LoVo (cell line): Measurements from ENCODE around the gene FGF5.
"Not testable (repeated sequence)": the region's sequence is repeated elsewhere in the genome, so short reads cannot be mapped to it uniquely, and the experiment has no call there.

Source experiments
- DNase-seq: peaks from one replicate; pipeline ENCODE4 v3.0.0-alpha.2; 2016; ENCODE audit warnings: low spot score

Gene FGF5

DNA sequence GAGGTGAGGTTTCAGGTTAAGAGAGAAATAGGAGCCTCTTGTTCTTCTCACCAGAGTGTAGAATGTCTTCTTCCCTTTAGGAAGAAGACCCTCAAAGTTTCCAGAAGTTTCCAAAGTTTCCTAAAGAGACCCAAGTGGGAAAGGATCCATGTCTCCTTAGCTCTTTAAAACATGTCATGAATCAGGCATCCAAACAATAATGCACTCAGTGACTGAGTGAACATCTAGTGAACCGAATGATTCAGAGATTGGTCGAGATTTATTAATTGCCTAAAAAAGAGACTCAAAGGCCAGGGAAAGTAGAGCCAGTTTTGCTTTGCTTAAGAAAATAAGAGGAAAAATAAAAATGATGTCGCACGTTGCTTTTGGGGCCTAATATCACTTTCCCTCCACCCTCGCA lies 29.4 kb downstream of the FGF5 start:
- DNase-seq: no peak

DNA sequence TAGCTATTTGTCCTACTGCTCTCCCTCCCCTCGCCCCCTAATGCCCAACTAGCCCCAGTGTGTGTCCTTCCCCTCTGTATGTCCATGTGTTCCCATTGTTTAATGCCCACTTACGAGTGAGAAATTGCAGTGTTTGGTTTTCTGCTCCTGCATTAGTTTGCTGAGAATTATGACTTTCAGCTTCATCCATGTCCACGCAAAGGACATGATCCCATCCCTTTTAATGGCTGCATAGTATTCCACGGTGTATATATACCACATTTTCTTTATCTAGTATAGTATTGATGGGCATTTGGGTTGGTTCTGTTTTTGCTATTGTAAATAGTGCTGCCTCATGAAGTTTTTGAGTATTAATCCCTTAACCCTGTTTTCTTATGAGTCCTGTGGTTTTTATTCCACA lies 35.4 kb downstream of the FGF5 start:
- DNase-seq: no peak

DNA sequence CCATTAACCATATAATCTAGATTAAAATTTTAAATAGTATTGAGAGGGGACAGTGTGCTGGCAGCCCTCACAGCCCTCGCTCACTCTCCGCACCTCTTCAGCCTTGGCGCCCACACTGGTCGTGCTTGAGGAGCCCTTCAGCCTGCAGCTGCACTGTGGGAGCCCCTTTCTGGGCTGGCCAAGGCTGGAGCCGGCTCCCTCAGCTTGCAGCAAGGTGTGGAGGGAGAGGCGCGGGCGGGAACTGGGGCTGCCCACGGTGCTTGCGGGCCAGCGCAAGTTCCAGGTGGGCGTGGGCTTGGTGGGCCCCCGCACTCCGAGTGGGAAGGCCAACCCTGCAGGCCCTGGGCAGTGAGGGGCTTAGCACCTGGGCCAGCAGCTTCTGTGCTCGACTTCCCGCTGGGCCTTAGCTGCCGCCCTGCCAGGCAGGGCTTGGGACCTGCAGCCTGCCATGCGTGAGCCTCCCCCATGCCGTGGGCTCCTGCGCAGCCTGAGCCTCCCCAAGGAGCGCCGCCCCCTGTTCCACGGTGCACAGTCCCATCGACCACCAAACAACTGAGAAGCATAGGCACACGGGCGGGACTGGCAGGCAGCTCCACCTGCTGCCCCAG lies 36.3 kb downstream of the FGF5 start:
- DNase-seq: no peak

DNA sequence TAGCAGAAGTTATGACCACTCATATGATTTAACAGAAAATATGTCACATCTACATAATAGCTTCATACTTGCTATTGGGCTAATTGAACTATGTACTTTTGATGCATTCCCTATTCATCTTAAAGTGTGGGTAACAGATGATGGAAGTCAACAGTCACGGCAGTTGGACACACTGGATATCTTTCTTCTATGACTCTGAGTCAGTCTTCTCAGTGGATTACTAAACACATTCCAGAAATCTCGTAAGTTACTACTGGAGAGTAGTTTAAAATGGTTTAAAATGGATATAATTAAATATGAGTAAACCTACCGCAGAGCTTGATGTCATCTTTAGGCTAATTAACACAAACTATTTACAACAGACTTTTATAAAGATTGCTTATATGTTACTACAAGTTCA lies 39.0 kb downstream of the FGF5 start:
- DNase-seq: no peak

DNA sequence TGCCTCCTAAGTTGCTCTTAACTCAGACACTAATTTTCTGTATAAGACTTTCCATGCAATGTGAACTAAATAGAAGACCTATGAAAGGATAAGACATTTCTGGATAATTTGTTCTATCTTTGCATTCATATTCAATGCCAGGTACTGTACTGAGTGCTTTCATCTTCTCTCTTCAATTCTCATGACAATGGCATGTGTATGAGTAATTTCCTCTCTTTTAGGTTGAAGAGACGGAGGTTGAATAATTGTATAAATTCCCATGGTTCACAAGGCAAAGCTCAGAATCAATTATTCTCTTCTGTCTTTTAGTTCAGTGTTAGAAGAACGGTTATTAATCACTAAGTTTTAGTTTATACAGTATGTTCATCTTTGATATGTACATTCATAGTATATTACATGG lies 39.8 kb downstream of the FGF5 start:
- DNase-seq: no peak

DNA sequence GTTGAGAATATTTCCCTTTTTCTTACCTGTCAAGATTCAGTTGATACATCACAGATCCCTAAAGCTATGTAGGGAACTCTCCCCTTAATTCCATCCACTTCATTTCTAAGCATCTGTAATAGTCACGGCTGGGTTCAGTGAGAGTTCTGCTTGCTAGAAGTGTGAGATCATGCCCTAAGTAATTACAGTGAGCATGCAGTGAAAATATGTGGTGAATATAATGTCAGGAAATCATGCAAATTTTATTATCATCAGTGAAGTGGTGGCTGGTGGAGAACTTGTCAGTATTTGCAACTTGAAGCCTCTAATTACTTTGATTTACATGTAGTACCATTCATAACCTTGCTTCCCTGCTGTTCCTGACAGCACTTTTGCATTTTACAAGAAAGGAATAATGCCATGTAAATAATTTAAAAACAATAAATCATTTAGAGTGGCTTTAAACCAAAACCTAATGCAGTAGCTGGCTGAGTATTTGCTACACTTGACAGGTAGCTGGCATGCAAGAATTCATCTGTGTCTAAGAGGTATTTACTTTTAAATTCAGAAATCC lies 40.8 kb downstream of the FGF5 start:
- no peak for DNase-seq

DNA sequence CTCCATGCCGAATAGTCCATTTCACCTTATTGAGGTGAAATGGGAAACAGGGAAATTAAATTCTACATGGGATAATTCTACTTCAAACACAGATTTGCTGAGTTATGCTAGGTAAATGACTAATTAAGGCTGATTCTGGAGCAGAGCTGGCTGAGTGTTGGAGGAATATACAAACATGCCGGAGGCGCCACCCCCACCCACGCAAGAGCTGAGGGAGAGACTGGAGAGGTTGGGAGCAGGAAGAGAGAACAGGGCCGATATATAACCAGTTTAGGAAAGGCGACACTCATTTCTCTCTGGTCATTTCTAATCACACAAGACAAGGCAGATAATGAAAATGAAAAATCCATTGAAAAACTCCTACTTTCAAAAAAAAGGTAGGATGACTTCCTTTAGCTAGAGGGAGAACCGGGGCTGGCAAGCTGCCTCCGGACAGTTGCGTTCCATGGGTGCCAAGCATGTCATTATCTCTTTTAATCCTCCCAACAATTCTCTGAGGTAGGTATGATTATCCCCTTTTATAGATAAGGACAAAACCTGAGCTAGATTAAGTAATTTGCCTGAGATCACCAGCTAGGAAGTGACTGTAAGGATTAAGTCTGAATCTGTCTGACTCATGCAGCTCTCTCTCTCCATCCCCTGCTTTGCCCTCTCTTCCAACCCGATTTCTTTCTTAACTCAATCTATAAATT lies 41.5 kb downstream of the FGF5 start:
- DNase-seq: no peak

DNA sequence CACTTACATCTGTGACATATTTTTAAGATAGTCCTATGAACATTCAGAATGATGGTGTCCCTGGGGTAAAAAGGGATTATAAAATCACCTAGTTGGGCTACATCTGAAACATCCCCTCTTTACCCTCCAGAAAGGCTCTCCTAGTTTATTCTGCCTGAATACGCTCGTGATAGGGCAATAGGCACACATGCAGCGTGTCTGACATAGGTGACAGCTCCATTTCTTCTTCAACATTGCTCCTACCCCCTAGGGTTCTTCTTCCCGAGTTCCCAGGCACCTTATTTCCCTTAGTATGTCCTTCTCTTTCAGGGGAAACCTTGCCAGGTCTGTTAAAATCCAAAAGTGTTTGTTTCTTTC lies 42.0 kb downstream of the FGF5 start:
- no peak for DNase-seq

DNA sequence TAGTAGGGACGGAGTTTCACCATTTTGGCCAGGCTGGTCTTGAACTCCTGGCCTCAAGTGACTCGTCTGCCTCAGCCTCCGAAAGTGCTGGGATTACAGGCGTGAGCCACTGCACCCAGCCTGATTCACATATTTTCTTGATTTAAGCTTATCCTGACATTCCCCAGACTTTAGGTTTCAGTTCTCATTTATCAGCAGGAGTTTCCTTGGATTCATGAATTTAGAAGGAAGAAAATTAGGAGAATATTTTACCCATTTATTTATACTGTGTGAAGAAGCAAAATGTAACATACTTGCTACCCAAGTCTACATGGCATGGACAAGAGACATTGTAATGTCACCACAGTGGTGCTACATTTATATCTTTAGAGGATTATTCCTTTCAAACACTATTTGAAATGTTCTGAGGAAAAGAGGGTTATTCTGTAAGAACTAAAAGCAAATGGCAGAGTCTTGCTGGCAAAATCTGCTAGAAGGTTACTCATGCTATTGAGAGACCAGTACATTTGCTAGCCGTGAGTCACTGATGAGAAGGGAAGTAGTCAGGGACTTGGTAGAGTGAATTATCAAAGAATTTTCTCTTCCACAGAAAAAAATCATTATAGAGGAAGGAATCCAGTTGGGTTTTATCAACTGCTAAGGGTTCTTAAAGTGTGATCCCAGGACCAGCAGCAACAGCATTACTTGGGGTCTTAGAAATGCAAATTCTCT lies 43.0 kb downstream of the FGF5 start:
- no peak for DNase-seq

DNA sequence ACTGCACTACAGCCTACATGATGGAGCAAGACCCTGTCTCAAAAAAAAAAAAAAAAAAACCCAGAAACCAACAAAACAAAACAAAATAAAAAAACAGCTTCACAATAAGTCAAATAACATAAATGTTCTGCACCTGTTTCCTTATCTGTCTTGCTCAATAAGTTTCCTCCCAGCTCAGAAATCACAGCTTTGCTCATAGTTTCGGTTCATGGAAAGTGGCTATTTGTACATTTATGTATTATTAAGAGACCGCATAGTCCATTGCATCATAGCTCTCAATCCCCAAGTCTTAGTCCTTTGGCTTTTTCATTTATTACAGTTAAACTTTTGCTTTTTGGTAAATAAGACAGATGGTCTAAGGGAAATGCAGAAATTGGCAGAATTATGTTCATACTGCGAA lies 44.7 kb downstream of the FGF5 start:
- no peak for DNase-seq

DNA sequence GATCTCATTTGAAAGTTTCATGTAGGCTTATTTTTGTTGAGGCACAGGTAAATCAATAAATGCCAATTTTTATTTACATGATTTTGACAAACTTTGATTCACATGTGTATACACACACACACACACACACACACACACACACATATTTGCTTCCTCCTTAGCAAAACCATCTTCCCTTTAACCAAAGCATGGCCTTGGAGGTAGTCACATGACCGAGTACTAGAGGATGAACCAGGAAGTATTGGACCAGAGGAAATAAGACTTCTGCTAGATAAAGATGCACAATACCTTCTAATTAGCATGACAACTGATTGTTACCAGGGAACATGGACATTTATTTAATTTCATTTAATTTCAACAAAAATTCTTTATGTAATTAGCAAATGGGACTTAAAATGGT lies 45.7 kb downstream of the FGF5 start:
- no peak for DNase-seq

DNA sequence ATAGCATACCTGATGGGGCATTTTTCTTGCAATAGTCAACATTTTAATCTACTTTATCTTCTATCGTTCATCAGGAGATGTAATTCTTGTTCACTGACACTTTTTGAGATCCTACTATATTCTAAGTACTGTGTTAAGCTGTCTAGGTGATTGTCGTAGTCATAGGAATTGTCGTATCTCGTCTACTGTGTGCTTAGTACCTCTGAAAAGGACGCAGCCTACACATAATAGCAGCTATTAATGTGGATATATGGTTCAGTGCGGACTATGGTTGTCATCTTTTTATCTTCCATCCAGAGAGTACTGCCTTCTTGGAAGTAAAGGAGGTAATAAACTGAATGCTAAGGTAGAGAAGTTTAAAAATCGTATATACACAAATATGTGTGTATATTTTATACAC lies 47.2 kb downstream of the FGF5 start:
- DNase-seq: no peak

DNA sequence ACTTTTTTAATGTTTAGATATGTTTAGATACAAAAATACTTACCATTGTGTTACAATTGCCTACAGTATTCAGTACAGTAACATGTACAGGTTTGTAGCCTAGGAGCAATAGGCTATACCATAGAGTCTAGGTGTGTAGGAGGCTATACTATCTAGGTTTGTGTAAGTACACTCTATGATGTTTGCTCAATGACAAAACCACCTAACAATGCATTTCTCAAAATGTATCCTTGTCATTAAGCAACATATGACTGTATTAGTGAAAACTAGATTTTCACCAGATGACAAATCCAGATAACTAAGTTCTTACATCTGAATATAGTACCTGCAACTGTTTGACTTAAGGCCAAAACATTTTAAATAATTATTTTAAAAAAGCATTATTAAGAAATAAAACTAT lies 49.4 kb downstream of the FGF5 start:
- not testable (repeated sequence) for DNase-seq

DNA sequence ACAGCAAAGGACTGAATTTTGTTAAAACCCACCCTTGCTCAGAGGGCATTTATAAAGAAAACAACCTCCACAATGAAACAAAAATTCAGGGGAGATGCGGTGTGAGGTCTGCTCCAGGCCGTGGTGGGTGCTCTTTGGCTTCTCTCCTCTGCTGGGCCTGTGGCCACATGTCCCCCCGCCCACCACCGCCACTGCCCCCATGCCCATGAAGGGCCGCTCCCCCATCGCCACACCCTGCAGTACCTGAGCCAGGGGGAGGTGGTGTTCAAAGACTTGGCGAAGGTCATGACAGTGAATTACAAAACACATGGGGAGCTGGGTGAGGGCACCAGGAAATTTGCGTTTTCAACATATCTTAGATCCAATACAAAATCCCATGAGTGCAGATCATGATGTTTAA lies 54.9 kb downstream of the FGF5 start:
- DNase-seq: no peak

DNA sequence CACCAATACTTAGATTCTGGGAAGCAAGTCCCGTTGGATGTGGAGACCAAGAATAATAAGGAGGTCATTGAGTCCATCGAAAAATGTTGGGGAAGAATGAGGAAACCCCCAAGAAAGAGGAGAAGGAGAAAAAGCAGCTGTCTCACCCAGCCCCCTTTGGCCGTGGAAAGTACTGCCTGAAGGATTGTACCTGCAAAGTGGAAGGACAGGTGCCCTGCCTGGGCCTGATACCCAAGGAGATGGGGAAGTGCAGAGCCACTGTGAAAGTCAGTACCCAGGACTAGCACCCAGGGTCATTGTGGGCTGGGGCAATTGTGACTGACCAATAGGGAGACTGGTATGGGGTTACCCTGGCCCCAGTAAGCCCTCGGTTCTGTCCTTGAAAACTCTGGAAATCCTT lies 55.3 kb downstream of the FGF5 start:
- DNase-seq: no peak

DNA sequence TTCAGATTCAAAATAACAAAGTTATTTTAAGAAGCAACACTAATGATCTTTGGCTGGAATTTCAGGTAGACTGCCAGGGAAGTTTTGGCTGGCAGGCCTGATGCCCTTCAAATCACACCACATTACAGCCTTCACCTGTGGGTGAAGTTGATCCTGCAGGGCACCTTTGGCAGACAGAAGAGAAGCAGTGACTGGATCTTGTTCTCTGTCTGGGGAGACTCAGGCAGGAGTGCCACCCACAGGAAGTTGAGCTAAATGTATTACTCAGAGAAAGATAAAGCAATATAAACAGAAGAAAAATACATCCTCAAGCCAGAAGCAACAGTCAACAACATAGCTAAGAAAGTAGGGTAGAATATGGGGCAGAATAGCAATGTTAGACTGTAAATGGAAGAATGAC lies 56.3 kb downstream of the FGF5 start:
- DNase-seq: no peak

DNA sequence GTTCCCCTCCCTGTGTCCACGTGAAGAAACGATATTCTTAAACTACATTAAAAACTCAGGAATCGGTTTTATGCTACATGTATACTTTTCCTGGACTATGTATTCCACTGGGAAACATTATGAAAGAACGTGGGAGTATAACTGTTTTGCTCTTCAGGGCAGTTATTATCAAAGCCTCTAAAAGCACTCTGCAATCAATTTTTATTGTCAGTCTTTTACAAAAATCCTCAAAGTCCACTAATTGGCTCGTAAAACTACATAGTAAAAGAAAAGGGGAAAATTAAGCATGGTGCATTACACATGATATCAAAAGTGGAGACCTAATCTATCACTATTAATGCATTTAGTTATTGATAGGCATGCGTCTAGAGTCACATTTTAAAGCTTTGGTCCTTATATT lies 57.7 kb downstream of the FGF5 start:
- DNase-seq: no peak

DNA sequence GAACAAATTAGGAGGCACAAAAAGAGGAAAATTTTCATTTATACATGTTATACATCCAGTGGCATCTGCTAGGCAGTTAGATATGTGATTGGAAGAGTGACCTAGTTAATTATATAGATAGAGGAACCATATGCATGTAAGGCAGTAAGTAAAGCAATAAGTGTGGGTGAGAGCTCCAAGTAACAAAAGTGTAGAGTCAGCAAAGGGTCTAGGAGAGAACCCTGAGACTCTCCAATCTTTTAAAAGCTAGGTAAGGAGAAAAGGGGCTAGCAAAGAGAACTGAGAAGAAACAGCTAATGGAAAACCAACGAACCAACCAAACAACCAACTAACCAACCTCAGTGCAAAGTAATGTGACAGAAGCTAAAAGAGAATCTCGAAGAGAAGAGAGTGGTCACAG lies 65.2 kb downstream of the FGF5 start:
- DNase-seq: no peak

DNA sequence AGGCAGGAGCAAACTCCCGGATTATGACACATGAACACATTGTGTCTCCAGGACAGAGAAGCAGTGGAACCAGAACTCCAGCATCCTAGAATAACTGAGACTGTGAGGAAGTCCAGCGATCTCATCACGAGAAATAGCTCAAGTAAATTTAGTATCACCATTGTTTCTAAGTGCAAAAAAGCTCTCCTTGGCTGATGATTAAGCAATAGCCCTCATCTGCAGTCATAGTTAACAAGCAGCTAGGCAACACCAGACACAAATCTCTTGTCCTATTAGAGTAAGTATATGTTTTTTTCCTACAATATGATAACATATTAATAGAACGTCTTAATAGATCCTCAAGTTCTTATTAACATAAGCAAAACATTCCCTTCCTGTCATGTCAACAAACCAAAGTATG lies 66.7 kb downstream of the FGF5 start:
- DNase-seq: no peak

DNA sequence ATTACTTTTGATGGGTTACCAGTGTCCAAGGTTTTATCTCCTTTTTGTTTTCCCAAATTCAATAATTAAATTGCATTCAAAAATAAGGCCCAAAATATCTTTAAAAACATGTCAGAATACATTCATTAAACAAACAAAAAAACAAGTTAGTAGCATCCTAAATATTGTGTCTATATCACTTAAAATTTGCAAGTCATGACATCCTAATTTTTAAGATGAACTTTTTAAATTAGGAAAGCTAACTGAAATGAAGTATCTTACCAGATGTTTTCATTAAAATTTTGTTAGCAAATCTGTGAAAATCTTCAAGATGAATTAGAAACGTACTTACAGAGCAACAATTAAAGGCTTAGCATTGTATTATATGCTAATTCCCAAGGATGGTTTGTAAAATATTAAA lies 68.1 kb downstream of the FGF5 start:
- no peak for DNase-seq

DNA sequence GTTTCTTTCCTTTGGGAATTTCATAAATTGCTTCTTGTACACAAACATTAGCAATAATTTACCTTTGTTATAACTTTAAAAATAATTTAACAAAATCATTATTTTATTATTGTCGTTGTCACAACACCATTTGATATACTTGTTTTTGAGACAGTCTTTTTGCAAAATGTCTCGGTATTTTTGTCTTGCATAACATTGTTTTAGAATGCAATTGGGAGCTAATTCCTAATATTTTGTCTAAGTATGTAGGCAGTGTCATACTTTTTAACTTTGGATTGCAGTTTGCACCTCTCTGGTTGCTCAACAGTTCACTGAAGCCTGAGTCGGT lies 68.7 kb downstream of the FGF5 start:
- DNase-seq: no peak

DNA sequence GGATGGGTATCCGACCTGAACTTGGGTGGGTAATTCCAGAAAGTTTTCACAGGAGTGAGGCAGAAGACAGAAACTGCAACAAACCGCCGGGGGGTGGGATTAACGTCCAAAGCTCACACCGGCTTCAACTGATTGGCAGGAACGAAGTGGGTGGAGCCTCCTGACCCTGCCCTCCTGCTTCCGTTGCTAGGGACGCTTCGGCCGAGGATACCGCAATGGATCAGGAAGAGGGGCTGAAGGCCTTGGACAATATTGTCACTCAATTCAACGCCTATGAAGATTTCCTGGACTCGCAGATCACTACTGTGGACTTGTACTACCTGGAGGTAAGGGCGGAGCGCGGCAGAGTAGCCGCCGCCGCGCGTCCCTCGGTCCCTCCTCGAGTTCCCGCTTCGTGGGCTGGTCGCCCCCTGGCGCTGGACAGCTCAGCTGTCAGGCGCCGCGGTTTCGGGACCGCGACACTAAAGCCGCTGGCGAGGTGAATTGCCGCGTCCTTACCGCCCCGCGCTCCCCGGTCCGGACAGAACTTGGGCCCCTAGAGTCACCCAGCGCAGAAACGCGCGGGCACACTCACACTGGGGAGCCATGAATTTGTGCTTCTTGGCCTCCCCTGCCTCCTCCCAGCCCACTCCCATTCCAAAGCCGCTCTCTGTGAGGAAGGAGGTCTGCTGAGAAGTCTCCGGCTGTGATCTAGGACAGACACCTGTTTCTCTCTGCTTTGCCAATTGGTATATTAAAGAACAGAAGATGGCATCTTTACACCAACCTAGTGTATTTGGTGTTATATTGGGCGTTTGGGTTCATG lies 69.3 kb downstream of the FGF5 start, which contains the start of gene CFAP299:
Gene CFAP299, plus strand, starts transcription at position 177 of the 805 bp plus-strand sequence.
- peak; percentile 84 for DNase-seq

DNA sequence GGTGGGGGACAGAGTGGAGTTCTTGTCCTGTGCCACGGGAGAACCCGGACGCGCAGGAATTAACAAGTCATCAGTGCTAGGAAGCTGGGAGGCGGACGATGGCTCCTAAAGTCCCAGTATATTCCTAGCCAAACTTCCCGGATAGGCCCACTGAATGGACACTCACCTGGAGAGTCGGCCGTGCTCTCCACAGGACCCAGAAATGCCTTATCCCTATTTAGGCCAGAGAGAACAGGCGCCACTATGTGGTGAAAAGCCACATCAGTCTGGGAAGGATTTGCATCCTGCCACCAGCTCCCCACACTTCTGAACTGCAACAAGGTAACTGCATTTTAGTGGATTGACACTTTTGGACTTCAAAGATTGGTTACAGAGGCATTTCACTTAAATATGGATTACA lies 70.1 kb downstream of the FGF5 start:
- peak; percentile 24 for DNase-seq
